HUES64 (cell line): ENCODE results near the gene BRAF.
"Not testable (repeated sequence)": the region's sequence is repeated elsewhere in the genome, so short reads cannot be mapped to it uniquely, and the experiment has no call there.

Experiments
- H3K27ac ChIP-seq: 2 replicates; pipeline ENCODE4 v1.7.0; 2013; ENCODE audit warnings: low read depth, low read length, inconsistent platforms
- H3K27me3 ChIP-seq: 2 replicates; pipeline ENCODE4 v1.6.1; 2013; ENCODE audit warnings: mild to moderate bottlenecking, low read length; ENCODE audit not compliant: insufficient read depth
- H3K36me3 ChIP-seq: 2 replicates; pipeline ENCODE4 v1.6.1; 2013; ENCODE audit warnings: mild to moderate bottlenecking, low read length; ENCODE audit not compliant: insufficient read depth
- H3K4me1 ChIP-seq: 2 replicates; pipeline ENCODE4 v1.6.1; 2013; ENCODE audit warnings: mild to moderate bottlenecking, low read length, moderate library complexity; ENCODE audit not compliant: insufficient read depth
- H3K4me3 ChIP-seq: 2 replicates; pipeline ENCODE4 v1.5.1; 2013; ENCODE audit warnings: mild to moderate bottlenecking, low read length, moderate library complexity
- H3K9ac ChIP-seq: 2 replicates; pipeline ENCODE4 v1.6.1; 2013; ENCODE audit warnings: mild to moderate bottlenecking, low read depth, low read length
- H3K9me3 ChIP-seq: 2 replicates; pipeline ENCODE4 v1.6.1; 2013; ENCODE audit warnings: low read depth, low read length; ENCODE audit not compliant: insufficient read depth
- WGBS: fragments of 150-250, 120-280 bp; methylation state at CpG from one replicate; pipeline ENCODE4 v1.1.7; 2013; ENCODE audit warnings: missing lambda C conversion rate; 5-methylcytosine and 5-hydroxymethylcytosine counted together

BRAF gene

DNA sequence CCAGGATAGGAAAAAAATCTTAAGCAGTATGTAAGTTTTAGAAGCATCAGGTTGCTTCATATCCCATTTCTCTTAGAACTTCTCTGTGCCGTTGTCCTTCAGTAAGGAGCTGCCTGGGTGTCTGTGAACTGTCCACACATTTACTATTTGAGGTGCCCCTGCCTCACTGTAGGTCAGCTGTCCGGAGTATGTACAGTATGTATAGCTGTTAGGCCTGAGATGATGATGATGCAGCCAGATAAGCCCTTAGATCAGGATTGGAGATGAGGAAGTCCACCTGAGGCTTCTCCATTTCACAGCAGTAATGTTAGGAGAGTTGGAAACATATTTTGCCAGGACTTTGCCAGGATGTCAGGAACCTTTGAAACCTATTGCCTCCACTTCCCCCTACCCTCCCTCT, 220.5 kb downstream of the BRAF start:
- no peak overlapping the region for H3K27ac ChIP-seq
- no peak overlapping the region for H3K9ac ChIP-seq
- no peak overlapping the region for H3K4me3 ChIP-seq
- H3K27me3 ChIP-seq = no peaks in the 10 kb centered on the region
- no peaks in the 10 kb centered on the region for H3K4me1 ChIP-seq
- peaks cover 38% of the 10 kb centered on the region for H3K36me3 ChIP-seq
- H3K9me3 ChIP-seq = no peaks in the 10 kb centered on the region
- 96% methylated on average over 2 of the region's 2 CpGs for WGBS

DNA sequence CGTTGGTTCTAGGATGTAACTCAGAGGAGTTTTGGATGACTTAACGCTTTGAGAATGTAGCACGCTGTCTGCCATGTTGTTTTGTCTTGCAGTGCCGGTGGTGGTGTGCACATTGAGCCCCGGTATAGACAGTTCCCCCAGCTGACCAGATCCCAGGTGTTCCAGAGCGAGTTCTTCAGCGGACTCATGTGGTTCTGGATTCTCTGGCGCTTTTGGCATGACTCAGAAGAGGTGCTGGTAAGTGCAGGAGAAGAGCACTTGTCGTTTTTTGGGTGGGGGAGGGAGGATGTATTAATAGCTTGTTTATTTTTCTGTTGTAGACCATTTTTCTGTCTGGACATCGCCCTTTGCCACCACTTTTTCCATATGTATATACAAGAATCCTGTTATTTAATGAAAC, 222.0 kb downstream of the BRAF start:
- Histone ChIP-seq H3K4me3 (no peak overlapping the region), H3K27ac (no peak overlapping the region), H3K4me1 (no peaks in the 10 kb centered on the region), H3K9ac (no peak overlapping the region), H3K27me3 (no peaks in the 10 kb centered on the region), H3K36me3 (peaks cover 36% of the 10 kb centered on the region), H3K9me3 (no peaks in the 10 kb centered on the region)
- 95% methylated on average over 9 of the region's 10 CpGs for WGBS

DNA sequence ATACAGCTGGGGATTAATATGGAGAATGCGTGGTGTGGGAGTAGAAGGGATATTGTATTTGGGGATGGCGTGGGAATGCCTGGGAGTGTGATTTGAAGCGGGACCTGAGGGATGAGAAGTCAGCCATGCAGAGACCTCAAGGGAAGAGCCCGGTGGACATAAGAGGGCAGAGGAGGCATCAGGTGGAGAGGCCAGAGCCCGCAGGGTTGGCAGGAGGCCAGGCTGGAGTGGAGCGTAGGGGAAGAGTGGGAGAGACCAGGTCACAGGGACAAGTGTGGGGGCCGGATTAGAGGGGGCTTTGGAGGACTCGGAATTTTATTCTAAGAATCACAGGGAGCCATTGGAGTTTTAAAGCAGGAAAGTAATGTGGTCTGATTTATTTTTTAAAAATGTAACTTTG, 226.3 kb downstream of the BRAF start:
- Histone ChIP-seq H3K36me3 (peaks cover 7% of the 10 kb centered on the region; the same call in 1 of the 2 replicates), H3K4me1 (no peaks in the 10 kb centered on the region; the same call in 1 of the 2 replicates), H3K9ac (no peak overlapping the region), H3K4me3 (no peak overlapping the region), H3K9me3 (no peaks in the 10 kb centered on the region), H3K27ac (no peak overlapping the region), H3K27me3 (no peaks in the 10 kb centered on the region)
- 92% methylated on average over 8 of the region's 8 CpGs for WGBS

DNA sequence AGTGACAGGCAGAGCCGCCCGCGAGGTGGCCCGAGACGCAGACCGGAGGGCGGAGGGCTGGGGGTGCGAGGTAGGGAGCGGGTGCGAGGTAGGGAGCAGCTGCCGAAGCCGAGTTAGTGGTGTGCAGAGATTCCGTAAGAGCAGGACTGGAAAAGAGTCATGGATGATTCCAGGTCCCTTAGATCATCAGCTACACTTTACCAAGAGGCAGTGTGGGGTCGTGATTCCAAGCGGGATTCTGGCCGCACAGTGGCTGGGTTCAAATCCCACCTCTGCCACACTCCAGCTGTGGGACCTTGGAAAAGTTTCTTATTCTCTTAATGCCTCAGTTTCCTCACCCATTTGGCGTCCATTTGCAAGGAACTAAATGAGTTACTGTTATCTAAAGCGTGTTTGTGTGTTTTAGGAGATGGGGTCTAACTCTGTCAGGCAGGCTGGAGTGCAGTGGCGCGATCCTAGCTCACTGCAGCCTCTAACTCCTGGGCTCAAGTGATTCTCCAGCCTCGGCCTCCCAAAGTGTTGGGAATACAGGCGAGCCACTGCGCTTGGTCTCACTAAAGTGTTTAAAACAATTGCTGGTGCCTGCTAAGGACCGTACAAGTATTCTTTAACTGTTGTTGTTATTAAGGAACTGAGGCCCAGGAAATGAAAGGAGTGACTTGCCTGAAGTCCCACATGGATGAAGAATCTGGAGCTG, 227.1 kb downstream of the BRAF start:
- H3K9me3 ChIP-seq = no peaks in the 10 kb centered on the region
- H3K27ac ChIP-seq = peak overlapping the region; percentile 86
- no peaks in the 10 kb centered on the region for H3K36me3 ChIP-seq
- H3K4me1 ChIP-seq = no peaks in the 10 kb centered on the region; the same call in 1 of the 2 replicates
- H3K4me3 ChIP-seq = peak overlapping the region; percentile 83
- no peaks in the 10 kb centered on the region for H3K27me3 ChIP-seq
- H3K9ac ChIP-seq = peak overlapping the region; percentile 85
- WGBS = 31% methylated on average over 24 of the region's 24 CpGs

DNA sequence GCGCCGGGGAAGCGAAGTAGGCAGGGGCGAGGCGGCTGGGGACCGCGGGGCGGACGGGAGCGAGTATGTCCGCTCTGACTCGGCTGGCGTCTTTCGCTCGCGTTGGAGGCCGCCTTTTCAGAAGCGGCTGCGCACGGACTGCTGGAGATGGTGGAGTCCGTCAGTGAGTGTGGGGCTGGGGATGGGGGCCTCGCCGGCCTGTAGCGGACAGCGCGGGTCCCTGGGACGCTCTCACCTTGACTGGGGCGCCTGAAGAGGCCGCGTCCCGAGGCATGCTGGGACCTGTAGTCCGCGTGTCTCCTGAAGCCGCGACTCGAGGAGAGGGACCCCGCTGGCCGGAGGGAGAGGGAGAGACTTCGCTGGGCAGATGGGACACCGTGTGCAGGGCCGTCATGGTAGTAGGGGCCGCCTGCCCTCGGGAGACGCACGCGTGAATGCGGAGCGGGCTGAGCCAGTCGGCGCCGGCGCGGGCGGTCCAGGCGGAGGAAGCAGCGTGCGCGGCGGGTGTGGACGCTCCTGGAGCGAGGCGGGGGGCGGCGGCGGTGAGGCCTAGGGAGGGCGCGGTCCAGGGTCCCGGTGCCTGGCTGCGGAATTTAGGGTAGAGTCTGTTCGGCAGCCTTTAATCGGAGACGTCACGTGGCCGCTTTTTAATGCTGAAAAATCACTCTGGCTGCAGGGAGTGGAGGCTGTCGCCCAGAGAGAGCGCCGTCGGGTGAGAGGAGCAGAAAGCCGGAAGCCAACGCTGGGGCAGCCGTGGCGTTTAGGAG, 227.9 kb downstream of the BRAF start, which contains the start of gene NDUFB2:
TSS of gene NDUFB2 (plus strand) at position 29 of the 767 bp plus-strand sequence. CDS start at position 66, 37 bp downstream.
- H3K4me3 ChIP-seq = peak within 1 kb of the TSS; percentile 83
- peak within 1 kb of the TSS; percentile 85 for H3K9ac ChIP-seq
- H3K27ac ChIP-seq = peak within 1 kb of the TSS; percentile 86
- H3K27me3 ChIP-seq = no peaks in the 10 kb centered on the region
- no peaks in the 10 kb centered on the region; the same call in 1 of the 2 replicates for H3K4me1 ChIP-seq
- no peaks in the 10 kb centered on the region for H3K36me3 ChIP-seq
- WGBS = under 1% methylated on average over 82 of the region's 82 CpGs
- H3K9me3 ChIP-seq = no peaks in the 10 kb centered on the region

DNA sequence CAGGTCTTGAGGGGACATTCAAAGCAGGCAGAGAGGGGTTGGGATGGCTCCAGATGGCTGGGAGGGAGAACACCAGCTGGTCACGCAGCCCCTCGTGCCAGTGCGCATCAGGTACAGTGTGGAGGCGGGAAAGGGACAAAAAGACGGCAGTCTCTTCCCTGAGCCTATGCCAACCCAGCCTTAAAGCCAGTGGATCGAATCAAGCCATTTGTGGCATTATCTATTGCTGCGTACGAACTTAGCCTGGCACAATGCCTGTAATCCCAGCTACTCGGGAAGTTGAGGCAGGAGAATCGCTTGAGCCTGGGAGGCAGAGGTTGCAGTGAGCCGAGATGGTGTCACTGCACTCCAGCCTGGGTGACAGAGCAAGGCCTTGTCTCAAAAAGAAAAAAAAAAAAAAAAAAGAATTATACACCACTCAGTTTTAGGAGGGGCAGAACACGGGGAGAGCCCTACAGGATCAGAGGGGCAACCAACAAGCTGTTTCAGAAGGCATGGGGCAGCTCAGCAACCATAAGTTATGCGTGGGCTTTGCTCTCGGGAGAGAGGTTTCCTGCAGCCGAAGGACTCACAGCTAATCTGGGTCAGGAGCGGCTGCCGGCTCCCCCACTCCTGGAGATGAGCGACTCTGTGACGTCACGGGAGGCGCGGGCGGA, 228.6 kb downstream of the BRAF start:
- Histone ChIP-seq H3K27me3 (no peaks in the 10 kb centered on the region), H3K4me3 (peak overlapping the region; percentile 83), H3K9ac (peak overlapping the region; percentile 85), H3K36me3 (no peaks in the 10 kb centered on the region), H3K27ac (peak overlapping the region; percentile 86), H3K9me3 (no peaks in the 10 kb centered on the region), H3K4me1 (no peaks in the 10 kb centered on the region; the same call in 1 of the 2 replicates)
- WGBS = 38% methylated on average over 23 of the region's 23 CpGs

DNA sequence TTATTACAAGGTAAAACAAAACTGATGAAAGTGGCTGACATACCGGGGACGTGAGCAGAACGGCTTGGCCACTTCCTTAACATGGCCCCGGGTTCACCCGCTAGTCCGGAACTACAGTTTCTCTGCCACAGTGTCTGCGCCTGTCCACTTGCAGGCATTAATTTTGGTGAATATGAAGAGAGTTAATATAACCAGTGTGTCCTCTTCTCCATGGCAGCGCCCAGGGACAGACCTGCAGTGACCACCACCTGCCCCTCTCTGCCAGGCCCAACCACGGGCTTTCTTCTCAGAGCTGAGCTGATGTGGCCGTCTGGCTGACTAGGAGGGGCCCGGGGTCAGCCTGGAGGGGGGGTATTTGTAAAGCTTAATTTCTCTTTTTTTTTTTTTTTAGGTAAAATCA, 229.3 kb downstream of the BRAF start:
- H3K9ac ChIP-seq = no peak overlapping the region
- WGBS = 95% methylated on average over 9 of the region's 11 CpGs
- no peaks in the 10 kb centered on the region for H3K36me3 ChIP-seq

DNA sequence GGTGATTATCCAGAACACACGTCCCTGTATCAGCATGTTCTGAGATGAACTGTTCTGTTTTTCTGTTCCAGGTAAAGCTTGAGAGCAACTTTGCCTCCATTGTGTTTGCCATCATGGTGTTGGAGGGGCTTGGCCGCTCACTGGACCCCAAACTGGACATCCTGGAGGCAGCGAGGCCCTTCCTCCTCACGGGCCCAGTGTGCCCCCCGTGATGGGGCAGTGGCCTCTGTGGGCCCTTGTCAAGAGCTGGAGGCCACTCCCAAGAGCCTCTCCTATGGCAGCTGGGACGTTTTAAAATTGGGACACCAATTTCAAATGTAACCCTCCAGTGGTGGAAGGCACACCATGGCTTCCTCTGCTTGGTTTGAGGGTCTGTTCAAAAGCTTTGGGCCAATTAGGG, 230.1 kb downstream of the BRAF start:
- no peaks in the 10 kb centered on the region for H3K36me3 ChIP-seq
- H3K4me1 ChIP-seq = no peaks in the 10 kb centered on the region; the same call in 1 of the 2 replicates
- WGBS = 88% methylated on average over 6 of the region's 6 CpGs

More for the DNA sequence above, 229.3 kb downstream of the BRAF start:
- Histone ChIP-seq H3K27me3 (no peaks in the 10 kb centered on the region), H3K4me3 (no peak overlapping the region), H3K27ac (no peak overlapping the region), H3K9me3 (no peaks in the 10 kb centered on the region), H3K4me1 (no peaks in the 10 kb centered on the region; the same call in 1 of the 2 replicates)

DNA sequence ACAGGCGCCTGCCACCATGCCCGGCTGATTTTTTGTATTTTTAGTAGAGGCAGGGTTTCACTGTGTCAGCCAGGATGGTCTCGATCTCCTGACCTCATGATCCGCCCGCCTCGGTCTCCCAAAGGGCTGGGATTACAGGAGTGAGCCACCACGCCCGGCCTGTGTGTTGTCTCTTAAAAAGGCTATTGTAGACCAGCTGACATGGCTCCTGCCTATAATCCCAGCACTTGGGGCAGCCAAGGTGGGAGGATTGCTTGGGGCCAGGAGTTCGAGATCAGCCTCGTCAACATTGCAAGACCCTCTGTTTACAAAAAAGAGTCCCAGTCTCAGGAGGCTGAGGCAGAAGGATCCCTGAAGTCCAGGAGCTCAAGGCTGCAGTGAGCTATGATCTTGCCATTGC, 230.9 kb downstream of the BRAF start:
- H3K36me3 ChIP-seq, H3K4me3 ChIP-seq, H3K4me1 ChIP-seq, H3K27me3 ChIP-seq, H3K27ac ChIP-seq, H3K9ac ChIP-seq, H3K9me3 ChIP-seq: not testable (repeated sequence)
- WGBS = 94% methylated on average over 10 of the region's 10 CpGs

More for the DNA sequence above, 230.1 kb downstream of the BRAF start:
- Histone ChIP-seq H3K9ac (no peak overlapping the region), H3K27me3 (no peaks in the 10 kb centered on the region), H3K27ac (no peak overlapping the region), H3K9me3 (no peaks in the 10 kb centered on the region), H3K4me3 (no peak overlapping the region)

DNA sequence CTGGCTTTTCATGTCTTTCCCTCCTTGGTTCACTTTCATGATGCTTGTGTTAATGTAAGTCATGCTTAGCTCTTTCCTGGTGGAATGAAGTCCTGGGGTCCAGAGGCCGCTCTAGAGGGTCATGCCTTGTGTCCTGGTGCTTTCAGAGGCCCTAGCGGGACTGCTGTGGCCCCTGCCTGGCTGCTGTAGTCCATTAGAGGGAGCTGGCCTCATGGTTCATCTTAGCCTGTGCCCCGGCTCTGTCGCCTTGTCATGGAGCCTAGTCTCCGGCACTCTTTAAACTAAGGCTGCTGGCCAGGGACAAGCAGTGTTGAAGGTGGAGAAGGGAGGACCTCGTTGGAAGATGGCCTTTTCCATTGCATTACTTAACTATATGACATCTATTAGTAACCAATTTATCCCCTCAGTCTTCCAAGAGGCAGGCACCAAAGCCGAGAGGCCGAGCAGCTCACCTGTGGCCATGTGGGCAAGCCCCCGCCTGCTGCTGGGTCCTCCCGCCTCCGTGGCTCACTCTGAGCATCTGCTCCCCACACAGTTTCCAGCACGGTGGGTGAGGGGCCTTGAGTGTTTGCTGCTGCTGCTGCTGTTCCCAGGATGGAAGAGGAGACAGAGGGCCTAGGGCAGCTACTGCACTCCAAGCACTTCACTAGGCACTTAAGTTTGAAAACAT, 233.2 kb downstream of the BRAF start:
- no peak overlapping the region for H3K9ac ChIP-seq
- H3K4me3 ChIP-seq = no peak overlapping the region
- 88% methylated on average over 12 of the region's 12 CpGs for WGBS
- no peaks in the 10 kb centered on the region for H3K36me3 ChIP-seq
- H3K9me3 ChIP-seq = no peaks in the 10 kb centered on the region
- H3K4me1 ChIP-seq = no peaks in the 10 kb centered on the region
- no peaks in the 10 kb centered on the region for H3K27me3 ChIP-seq
- no peak overlapping the region for H3K27ac ChIP-seq
